H1 (cell line): ENCODE data around the gene COPA. TPM values are rescaled to one million over a fixed set of nuclear protein-coding genes. Genes with fewer than 3 reads are reported as not detected.
A peak's percentile ranks its signal among the peaks of the same experiment; 100 is the strongest.

Source experiments
- CEBPB ChIP-seq: IDR thresholded peaks from 2 replicates; pipeline ENCODE4 v1.6.1; 2012; ENCODE audit warnings: low read depth, low read length
- CHD2 ChIP-seq: IDR thresholded peaks from 2 replicates; pipeline ENCODE4 v1.6.1; 2012; ENCODE audit warnings: low read length, improper control_type of control experiment
- CHD7 ChIP-seq: fragments of 300-600 bp; sonication (generic); IDR thresholded peaks from 2 replicates; pipeline ENCODE4 v1.7.1; 2012; ENCODE audit warnings: low read length, moderate library complexity, mild to moderate bottlenecking, inconsistent platforms; ENCODE audit not compliant: insufficient replicate concordance
- EGR1 ChIP-seq: IDR thresholded peaks from 2 replicates; pipeline ENCODE4 v1.6.1; 2011; ENCODE audit warnings: low read depth, low read length, borderline replicate concordance
- RAD21 ChIP-seq, 2 experiments: IDR thresholded peaks in 1 of 2; conservative IDR thresholded peaks in 1 of 2; 2 replicates each; pipeline ENCODE4 v1.6.1; 2011; ENCODE audit warnings: low read depth in 2 of 2, low read length in 2 of 2, improper control_type of control experiment in 1 of 2, inconsistent platforms in 1 of 2, mild to moderate bottlenecking in 1 of 2, moderate library complexity in 1 of 2
- SIRT6 ChIP-seq: IDR thresholded peaks from one replicate; pipeline ENCODE4 v1.7.1; 2012; ENCODE audit warnings: low read length, inconsistent platforms
- TCF12 ChIP-seq: IDR thresholded peaks from 2 replicates; pipeline ENCODE4 v1.6.1; 2011; ENCODE audit warnings: low read depth, mild to moderate bottlenecking, low read length
- polyA plus RNA-seq, 7 experiments: library from polyadenylated mRNA; depleted of rRNA in 3 of 7; stranded (reverse) in 5 of 7; unstranded in 2 of 7; fragments of >200 nt in 5 of 7; fragments of 200-250 nt in 2 of 7; gene quantifications; 1 replicate in 5 of 7; 2 replicates in 1 of 7; 4 replicates in 1 of 7; pipeline versions ENCODE4 v1.2.1 to v1.2.3, GENCODE V29; 2011 to 2013; ENCODE audit warnings: missing spikeins in 2 of 7, mixed read lengths in 2 of 7
- total RNA-seq: library from RNA; stranded (reverse); fragmentation: NEBNext Ultra II Directional; extraction: Animal tissue kit (Norgen Biotek cat#: 25700); gene quantifications from 2 replicates; pipeline ENCODE4 v1.2.1, GENCODE V29; 2021

Gene COPA
- total and polyA plus RNA-seq, 2 of the 8 experiments (the other 6 are each of a cell fraction or from before 2014, with no cell fraction given), result 78.2 to 115 TPM

GRCh38 chr1:160251687-160252526 is 91.1 kb downstream of the COPA start (continued):
- peak; percentile 84 to 91 for TF ChIP-seq RAD21 (IDR thresholded peaks at IDR 0.05 in 1 of 2, conservative IDR thresholded peaks at IDR 0.05 in 1 of 2; ENCODE audit: low read depth in 2 of 2, low read length in 2 of 2)
- TF ChIP-seq CHD7, result no peak
- no peak for TF ChIP-seq TCF12
- TF ChIP-seq SIRT6, result no peak
- TF ChIP-seq EGR1, result no peak
- TF ChIP-seq CEBPB, result peak; percentile 95
- TF ChIP-seq CHD2, result no peak
